GM18909 (cell line): Measurements from ENCODE around the gene SCAMP3.
"Not testable (repeated sequence)": the region's sequence is repeated elsewhere in the genome, so short reads cannot be mapped to it uniquely, and the experiment has no call there.

ENCODE experiments used
- ATAC-seq: cut with Tn5 transposase; IDR thresholded peaks from one replicate; pipeline ENCODE4 v1.9.1; 2021; ENCODE audit warnings: mild to moderate bottlenecking; ENCODE audit not compliant: unreplicated experiment, poor library complexity

SCAMP3 gene

GRCh38 chr1:155233502-155233901 lies 28.7 kb downstream of the SCAMP3 start:
- ATAC-seq, result not testable (repeated sequence)

GRCh38 chr1:155232001-155232978 lies 29.9 kb downstream of the SCAMP3 start:
- not testable (repeated sequence) for ATAC-seq

DNA sequence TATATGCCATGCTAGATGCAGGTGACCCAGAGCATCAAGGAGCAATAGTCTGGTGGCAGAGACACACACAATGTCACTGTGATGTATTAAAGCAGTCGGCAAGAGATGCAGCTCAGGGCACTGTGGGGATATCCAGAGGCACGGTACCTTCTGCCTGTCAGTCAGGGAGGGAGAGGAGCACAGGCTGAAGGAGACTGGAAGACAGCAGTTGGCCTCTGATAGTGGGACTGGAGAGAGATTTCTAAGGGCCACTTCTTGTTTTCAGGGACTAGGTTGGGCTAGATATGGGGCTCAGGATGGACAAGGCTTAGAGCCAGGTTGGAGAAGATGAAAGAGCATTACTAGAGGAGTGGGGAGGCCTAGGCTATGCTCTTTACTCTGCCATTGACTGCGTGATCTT lies 30.9 kb downstream of the SCAMP3 start:
- ATAC-seq, result not testable (repeated sequence)

GRCh38 chr1:155228096-155228427 lies 34.1 kb downstream of the SCAMP3 start:
- no peak for ATAC-seq

GRCh38 chr1:155227261-155228095 lies 34.7 kb downstream of the SCAMP3 start:
- ATAC-seq, result peak; percentile 91

GRCh38 chr1:155226910-155227260 lies 35.3 kb downstream of the SCAMP3 start:
- ATAC-seq, result peak; percentile 35

DNA sequence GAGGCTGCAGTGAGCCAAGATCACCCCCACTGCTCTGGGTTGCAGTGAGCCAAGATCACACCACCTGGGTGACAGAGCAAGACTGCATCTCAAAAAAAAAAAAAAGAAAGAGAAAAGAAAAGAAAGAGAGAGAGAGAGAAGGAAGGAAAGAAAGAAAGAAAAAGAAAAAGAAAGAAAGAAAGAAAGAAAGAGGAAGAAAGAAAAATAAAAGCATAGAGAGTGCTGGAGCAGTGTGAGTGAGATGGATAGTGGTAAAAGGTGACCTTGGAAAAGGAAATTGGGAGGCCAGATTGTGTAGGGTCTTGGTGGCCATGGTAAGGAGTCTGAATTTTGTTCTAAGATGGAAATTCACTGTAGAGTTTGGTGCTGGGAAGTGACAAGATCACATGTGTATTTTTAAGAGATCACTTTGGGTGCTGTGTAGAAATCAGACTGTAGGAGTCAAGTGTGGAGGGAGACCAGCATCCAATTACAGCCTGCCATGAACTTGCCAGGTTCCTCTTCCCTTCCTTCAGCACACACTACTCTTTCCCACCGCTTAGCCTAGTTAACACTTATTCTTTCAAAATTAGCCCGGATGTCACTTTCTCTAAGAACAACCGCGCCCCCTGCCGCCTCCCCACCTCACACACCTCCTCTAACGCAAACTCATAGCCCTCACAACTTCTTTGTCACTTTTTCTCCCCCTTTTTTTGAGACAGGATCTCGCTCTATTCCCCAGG lies 35.8 kb downstream of the SCAMP3 start:
- ATAC-seq, result peak; percentile 37

DNA sequence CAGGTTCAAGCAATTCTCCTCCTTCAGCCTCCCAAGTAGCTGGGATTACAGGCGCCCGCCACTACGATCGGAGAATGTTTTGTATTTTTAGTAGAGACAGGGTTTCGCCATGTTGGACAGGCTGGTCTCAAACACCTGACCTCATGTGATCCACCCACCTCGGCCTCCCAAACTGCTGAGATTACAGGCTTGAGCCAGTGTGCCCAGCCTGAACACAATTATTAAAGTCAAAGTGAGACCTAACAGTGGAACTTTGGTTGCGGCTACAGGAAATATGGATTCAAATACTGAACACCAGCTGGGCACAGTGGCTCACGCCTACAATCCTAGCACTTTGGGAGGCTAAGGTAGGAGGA lies 36.8 kb downstream of the SCAMP3 start:
- ATAC-seq, result not testable (repeated sequence)

- no peak for ATAC-seq
Measured at GRCh38 chr1:155223047-155223446, 39.1 kb downstream of the SCAMP3 start.

GRCh38 chr1:155220211-155220965 lies 41.8 kb downstream of the SCAMP3 start:
- ATAC-seq, result not testable (repeated sequence)

GRCh38 chr1:155219592-155220031 lies 42.5 kb downstream of the SCAMP3 start:
- no peak for ATAC-seq

DNA sequence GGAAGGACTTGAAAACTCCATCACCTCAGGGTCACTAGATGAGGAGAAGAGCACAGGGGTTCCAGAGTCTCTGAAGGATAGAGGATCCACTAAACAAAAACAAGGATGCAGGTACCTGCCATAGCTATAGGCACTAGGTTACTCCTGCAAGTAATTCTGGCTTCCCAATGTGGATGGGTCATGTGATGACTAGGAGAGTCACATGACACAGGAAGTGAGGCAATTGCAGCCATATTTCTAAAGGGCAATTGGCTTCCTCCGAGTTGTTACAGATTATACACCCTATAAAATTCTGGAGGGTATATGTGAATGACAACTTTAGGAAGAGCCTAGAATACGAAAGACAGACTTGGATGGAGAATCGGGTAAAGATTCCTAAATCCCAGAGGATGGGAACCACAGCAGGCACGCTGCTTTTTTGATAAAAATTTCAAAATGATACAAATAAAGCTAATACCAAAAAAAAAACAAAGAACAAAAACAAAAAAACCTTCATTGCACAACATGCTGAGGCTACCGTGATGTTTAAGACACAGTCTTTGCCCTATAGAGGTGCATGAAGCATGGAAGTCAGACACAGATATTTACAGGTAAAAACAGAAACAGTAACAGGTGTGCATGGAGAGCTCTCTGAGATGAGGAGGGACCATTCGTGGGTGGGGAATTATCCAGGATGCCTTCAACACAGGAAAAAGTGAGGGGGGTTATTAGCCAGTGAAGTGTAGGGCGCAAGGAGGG lies 43.1 kb downstream of the SCAMP3 start:
- no peak for ATAC-seq

DNA sequence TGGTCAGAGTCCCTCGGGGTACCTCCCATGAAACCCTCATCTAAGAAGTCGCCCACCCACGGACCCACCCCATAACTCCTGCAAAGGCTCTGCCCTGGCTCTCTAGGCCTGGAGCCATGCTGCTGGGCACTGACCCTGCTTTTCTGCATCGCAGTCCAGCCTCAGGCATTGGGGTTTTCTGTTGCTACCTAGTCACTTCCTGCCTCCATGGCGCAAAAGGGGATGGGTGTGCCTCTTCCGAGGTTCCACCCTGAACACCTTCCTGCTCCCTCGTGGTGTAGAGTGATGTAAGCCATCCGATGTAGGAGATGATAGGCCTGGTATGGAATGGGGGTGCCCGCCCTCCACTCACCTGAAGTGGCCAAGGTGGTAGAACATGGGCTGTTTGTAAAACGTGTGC lies 47.5 kb downstream of the SCAMP3 start:
- not testable (repeated sequence) for ATAC-seq

DNA sequence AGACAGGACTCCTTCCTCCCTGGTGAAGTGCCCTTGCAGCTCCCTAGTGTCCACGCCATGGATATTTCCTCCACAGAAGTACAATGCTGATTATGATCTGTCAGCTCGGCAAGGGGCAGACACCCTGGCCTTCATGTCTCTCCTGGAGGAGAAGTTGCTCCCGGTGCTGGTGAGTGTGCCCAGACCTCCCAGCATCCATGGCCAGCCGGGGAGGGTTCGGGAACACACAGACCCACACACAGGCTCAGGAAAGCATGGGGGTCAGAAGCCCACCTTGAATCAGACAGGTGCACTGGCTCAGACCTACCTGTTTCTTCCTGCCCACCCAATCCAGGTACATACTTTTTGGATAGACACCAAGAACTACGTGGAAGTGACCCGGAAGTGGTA lies 50.1 kb downstream of the SCAMP3 start:
- not testable (repeated sequence) for ATAC-seq

DNA sequence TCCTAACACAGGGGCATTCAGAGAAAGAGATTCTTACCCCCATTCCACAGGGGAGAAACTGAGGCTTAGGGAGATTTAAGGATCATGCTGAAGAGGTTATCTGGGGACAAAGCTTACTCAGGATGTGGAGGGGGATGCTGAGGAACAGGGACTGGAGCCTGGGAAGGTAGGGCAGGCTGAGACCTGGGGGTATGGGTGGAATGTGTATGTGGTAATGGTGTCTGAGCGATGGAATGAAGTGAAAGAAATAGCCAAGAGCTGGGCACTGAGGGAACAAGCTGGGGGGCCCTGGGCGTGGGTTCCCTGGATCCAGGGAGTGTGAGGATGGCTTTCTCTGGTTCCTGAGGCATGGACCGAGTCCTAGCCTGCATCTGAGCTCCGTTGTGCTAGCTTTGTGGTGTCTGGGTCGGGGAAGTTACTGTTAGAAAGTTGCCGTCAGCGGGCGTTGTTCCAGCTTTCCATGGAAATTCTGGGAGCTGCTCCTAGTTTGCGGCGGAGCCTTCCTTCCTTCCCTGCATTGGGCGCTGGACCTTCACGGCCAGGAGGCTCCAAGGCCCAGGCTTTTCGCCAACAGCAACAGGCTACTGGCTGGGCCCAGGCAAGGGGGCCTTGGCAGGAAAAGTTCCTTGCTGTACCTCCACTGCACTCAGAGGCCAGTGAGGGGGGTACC lies 50.6 kb downstream of the SCAMP3 start:
- ATAC-seq, result not testable (repeated sequence)

DNA sequence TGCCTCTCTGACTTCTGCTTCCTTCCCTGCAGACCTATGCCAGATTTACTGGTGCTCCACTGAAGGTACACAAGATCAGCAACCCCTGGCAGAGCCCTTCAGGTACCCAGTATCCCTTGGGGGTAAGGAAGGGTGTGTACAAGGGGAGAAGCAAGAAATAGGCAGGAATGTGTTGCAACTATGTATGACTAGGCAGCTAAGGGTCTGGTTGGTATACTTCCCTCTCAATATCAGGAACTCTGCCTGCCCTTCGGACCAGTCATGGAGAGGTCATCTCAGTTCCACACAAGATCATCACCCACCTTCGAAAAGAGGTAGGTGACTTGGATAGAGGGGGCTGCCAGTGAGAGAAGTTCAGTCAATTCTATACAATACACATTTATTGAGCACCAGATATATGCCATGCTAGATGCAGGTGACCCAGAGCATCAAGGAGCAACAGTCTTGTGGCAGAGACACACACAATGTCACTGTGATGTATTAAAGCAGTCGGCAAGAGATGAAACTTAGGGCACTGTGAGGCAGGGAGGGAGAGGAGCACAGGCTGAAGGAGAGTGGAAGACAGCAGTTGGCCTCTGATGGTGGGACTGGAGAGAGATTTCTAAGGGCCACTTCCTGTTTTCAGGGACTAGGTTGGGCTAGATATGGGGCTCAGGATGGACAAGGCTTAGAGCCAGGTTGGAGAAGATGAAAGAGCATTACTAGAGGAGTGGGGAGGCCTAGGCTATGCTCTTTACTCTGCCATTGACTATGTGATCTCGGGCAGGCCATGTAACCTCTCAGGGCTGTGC lies 51.7 kb downstream of the SCAMP3 start:
- ATAC-seq, result no peak

DNA sequence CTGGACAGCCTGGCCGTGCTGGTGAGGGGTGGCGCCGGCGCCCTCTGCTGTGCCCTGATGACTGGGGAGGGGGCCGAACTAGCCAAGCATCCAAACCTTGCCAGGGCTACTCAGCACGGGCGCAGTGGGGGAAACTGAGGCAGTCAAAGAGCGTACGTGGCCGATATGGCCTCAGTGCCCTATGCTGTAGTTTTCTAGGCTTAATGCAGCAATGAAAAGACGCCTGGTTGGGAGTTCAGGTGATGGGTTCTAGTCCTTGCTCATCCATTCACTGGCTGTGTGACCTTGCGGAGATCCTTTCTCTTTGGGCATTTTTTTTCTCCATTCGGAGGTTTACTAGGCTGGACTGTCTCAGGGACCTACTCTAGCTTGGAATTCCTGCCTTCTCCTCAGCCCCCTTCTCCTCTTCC lies 52.8 kb downstream of the SCAMP3 start:
- ATAC-seq, result no peak
